Neural progenitor cell (in vitro differentiated cells): ENCODE data around the gene PRR23E.

Source experiments
- CTCF ChIP-seq: fragments of 200-600 bp; sonication (generic); IDR thresholded peaks from 2 replicates; pipeline ENCODE4 v1.5.1; 2017; ENCODE audit warnings: antibody characterized with exemption, mild to moderate bottlenecking
- EZH2 ChIP-seq: fragments of 200-600 bp; sonication (generic); IDR thresholded peaks from 2 replicates; pipeline ENCODE4 v1.6.1; 2017; ENCODE audit warnings: antibody characterized with exemption, mild to moderate bottlenecking, moderate library complexity
- EZH2phosphoT487 ChIP-seq: fragments of 200-600 bp; sonication (generic); IDR thresholded peaks from 2 replicates; pipeline ENCODE4 v1.6.1; 2017; ENCODE audit warnings: antibody characterized with exemption

GRCh38 chr3:127206611-127207516, 13.9 kb downstream of the PRR23E start:
- no peak for TF ChIP-seq EZH2
- no peak for TF ChIP-seq CTCF
- TF ChIP-seq EZH2phosphoT487, result no peak
